Measurements from ENCODE around the gene MYH16.
"Not testable (repeated sequence)": the region's sequence is repeated elsewhere in the genome, so short reads cannot be mapped to it uniquely, and the experiment has no call there.

Gene MYH16

DNA sequence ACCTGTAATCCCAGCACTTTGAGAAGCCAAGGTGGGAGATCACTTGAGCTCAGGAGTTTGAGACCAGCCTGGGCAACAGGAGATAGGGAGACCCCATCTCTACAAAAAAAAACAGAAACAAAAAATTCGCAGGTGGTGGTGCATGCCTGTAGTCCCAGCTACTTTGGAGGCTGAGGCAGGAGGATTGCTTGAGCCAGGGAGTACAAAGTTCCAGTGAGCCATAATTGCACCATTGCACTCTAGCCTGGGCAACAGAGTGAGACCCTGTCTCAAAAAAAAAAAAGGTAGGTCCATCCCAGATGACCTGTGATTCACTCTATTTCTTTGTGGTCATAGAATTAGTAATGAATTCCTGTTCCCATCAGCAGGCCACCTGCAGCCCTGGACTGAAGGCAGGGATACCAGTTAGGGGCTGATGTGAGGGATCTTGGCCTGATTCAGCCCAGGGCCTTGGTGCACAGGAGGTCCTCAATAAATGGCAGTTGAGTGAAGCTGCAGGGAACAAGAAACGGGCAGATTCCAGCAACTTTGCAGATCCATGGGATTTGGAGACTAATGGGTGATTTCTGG is at the start of gene MYH16:
Gene MYH16 (plus strand): TSS at position 364 of the 570 bp plus-strand sequence.
- no peaks in the 10 kb centered on the region for H3K27me3 Mint-ChIP-seq
- H3K4me1 Mint-ChIP-seq (ENCODE audit: low read depth), result peaks cover 21% of the 10 kb centered on the region
- no peaks in the 10 kb centered on the region for H3K9me3 Mint-ChIP-seq
- no peak within 1 kb of the TSS for H3K4me3 Mint-ChIP-seq
- H3K36me3 Mint-ChIP-seq (ENCODE audit: low read depth), result no peaks in the 10 kb centered on the region
- H3K27ac Mint-ChIP-seq, result peak within 1 kb of the TSS; percentile 94

DNA sequence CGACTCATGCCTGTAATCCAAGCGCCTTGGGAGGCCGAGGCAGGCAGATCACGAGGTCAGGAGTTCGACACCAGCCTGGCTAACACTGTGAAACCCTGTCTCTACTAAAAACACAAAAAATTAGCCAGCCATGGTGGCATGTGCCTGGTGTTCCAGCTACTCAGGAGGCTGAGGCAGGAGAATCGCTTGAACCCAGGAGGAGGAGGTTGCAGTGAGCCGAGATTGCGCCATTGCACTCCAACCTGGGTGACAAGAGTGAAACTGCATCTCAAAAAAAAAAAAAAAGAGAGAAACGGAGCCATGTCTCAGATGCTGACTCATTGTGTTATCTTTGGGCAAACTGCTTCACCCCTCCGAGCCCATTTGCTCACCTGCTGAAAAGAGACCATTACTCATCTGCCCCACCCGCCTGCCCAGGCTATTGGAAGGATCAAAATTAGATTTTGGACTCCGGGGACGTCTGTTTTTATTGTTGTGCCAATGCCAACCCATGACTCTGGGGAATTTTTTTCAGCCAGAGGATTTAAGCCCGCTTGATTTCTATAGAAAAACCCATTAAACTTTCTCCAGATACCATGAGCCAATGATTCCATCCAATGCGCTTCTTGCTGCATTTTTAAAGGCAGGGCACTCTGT is 48.3 kb upstream of the MYH16 start:
- not testable (repeated sequence) for H3K9me3 Mint-ChIP-seq; H3K4me3 Mint-ChIP-seq; H3K27me3 Mint-ChIP-seq; H3K36me3 Mint-ChIP-seq (ENCODE audit: low read depth); H3K4me1 Mint-ChIP-seq (ENCODE audit: low read depth); H3K27ac Mint-ChIP-seq

- H3K4me1 Mint-ChIP-seq (ENCODE audit: low read depth), result peaks cover 7% of the 10 kb centered on the region
- H3K27me3 Mint-ChIP-seq, result no peaks in the 10 kb centered on the region
- H3K36me3 Mint-ChIP-seq (ENCODE audit: low read depth), result no peaks in the 10 kb centered on the region
- no peaks in the 10 kb centered on the region for H3K9me3 Mint-ChIP-seq
- H3K27ac Mint-ChIP-seq, result no peak overlapping the region
- H3K4me3 Mint-ChIP-seq, result no peak overlapping the region
Observed at GRCh38 chr7:99224899-99225265, 47.8 kb upstream of the MYH16 start.

DNA sequence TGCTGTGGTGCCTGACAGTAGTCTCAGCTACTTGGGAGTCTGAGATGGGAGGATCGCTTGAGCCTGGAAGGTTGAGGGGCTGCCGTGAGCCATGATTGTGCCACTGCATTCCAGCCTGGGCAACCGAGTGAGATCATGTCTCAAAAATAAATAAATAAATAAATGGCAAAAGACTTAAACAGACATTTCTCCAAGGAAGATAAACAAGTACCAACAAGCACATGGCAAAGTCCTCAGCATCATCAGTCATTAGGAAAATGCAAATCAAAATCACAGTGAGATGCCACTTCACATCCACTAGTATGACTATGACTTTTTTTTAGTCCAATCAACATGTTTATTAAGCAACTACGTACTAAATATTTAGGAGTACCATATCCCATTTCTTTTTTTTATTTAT is 43.4 kb upstream of the MYH16 start:
- Mint-ChIP-seq H3K27ac (no peak overlapping the region), H3K4me3 (no peak overlapping the region), H3K27me3 (no peaks in the 10 kb centered on the region), H3K9me3 (no peaks in the 10 kb centered on the region), H3K36me3 (ENCODE audit: low read depth) (no peaks in the 10 kb centered on the region), H3K4me1 (ENCODE audit: low read depth) (peaks cover 7% of the 10 kb centered on the region)

DNA sequence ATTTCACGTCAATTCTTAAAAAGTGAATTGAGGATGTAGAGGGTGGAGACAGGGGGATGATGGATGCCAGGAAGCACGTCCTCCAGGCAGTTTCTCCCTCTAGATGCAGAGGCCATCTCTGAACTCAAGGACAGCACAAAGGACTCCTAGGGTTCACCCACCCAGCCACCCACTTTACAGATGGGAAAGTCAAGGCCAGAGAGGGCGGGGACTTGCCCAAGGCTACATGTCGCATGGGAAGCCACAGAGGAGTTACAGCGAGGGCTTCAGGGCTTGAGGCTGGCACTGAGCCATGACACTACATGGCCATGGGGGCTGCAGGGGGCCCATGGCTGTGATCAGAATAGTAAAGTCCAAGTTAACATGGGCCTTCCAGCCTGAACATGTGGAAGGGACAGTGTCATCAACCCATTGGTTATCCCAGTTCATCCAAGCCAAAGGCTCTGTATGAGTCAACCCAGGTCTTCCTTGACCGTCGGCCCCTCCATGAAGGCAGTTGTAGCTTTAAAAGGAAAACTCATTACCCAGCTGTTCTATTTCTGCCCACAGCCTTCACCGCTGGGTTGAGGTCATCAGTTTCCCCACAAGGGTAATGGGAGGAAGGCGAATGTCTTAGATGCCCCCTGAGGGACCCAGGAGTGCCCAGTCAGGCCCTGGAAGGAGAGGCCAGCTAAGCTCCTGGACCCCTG is 40.4 kb upstream of the MYH16 start:
- Mint-ChIP-seq H3K27ac (no peak overlapping the region), H3K4me3 (no peak overlapping the region), H3K36me3 (ENCODE audit: low read depth) (no peaks in the 10 kb centered on the region), H3K9me3 (no peaks in the 10 kb centered on the region), H3K4me1 (ENCODE audit: low read depth) (no peaks in the 10 kb centered on the region), H3K27me3 (no peaks in the 10 kb centered on the region)

DNA sequence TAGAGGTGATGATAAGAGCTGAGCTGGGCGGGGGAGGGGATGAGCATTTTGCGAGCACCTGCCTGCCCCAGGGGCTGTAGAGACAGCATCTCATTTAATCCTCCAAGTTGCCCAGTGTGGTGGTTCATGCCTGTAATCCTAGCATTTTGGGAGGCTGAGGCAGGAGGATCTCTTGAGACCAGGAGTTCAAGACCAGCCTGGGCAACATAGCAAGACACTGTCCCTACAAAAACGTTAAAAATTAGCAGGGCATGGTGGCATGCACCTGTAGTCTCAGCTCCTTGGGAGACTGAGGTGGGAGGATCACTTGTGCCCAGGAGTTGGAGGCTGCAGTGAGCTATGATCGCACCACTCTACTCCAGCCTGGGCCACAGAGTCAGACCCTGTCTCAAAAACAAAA is 39.7 kb upstream of the MYH16 start:
- H3K9me3 Mint-ChIP-seq; H3K27me3 Mint-ChIP-seq; H3K4me1 Mint-ChIP-seq (ENCODE audit: low read depth); H3K36me3 Mint-ChIP-seq (ENCODE audit: low read depth); H3K4me3 Mint-ChIP-seq; H3K27ac Mint-ChIP-seq: not testable (repeated sequence)

GRCh38 chr7:99234185-99234584 is 38.5 kb upstream of the MYH16 start:
- Mint-ChIP-seq H3K36me3 (ENCODE audit: low read depth) (no peaks in the 10 kb centered on the region), H3K4me1 (ENCODE audit: low read depth) (no peaks in the 10 kb centered on the region), H3K27me3 (peaks cover 6% of the 10 kb centered on the region), H3K4me3 (no peak overlapping the region), H3K9me3 (no peaks in the 10 kb centered on the region), H3K27ac (no peak overlapping the region)

DNA sequence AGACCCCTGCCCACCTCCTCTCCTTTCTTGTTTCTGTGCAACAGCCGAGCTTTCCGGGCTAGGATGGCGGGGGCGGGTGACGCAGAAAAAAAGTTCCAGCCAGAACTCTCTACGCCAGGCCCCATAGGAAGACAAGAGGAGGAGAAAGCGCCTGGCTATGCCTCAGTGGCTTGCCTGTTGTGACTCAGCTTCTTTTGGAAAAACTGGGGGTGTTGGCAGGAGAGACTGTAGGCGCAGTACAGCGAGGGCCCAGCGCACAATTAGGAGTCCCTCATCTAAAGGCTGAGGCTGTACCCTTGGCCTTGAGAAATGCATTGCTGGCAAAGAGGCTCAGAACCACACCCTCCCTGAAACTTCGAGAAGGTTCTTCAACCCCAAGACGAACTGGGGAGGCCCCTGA is 36.7 kb upstream of the MYH16 start:
- Mint-ChIP-seq H3K4me1 (ENCODE audit: low read depth) (no peaks in the 10 kb centered on the region), H3K36me3 (ENCODE audit: low read depth) (no peaks in the 10 kb centered on the region), H3K4me3 (no peak overlapping the region), H3K27me3 (peaks cover 6% of the 10 kb centered on the region), H3K9me3 (no peaks in the 10 kb centered on the region), H3K27ac (no peak overlapping the region)

- H3K4me3 Mint-ChIP-seq; H3K27me3 Mint-ChIP-seq; H3K9me3 Mint-ChIP-seq; H3K4me1 Mint-ChIP-seq (ENCODE audit: low read depth); H3K36me3 Mint-ChIP-seq (ENCODE audit: low read depth); H3K27ac Mint-ChIP-seq: not testable (repeated sequence)
Observed at GRCh38 chr7:99237876-99238275, 34.8 kb upstream of the MYH16 start.

GRCh38 chr7:99238558-99239341 is 33.9 kb upstream of the MYH16 start:
- Mint-ChIP-seq H3K4me1 (ENCODE audit: low read depth) (no peaks in the 10 kb centered on the region), H3K27me3 (peaks cover 6% of the 10 kb centered on the region)

DNA sequence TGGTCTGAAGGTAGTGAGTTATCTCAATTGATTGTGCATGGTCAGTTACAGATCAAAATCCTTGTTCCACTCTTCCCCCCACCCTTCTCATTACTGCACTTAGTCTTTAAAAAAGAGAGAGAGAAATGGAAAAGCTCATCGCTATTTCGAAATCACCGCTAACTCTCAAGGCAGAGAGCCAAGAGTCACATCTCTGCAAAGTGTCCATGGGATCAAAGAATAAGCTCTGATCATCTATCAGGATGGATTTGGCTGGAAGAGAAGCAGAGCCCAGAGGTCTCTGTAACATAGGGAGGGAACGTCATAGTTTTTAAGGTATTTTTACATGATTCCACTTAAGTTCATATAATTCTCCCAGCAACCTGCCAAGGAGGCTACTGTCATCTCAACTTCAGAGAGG is 30.0 kb upstream of the MYH16 start:
- Mint-ChIP-seq H3K4me3 (no peak overlapping the region), H3K36me3 (ENCODE audit: low read depth) (no peaks in the 10 kb centered on the region), H3K27me3 (peaks cover 8% of the 10 kb centered on the region), H3K27ac (no peak overlapping the region), H3K4me1 (ENCODE audit: low read depth) (no peaks in the 10 kb centered on the region), H3K9me3 (no peaks in the 10 kb centered on the region)

More at GRCh38 chr7:99238558-99239341, 33.9 kb upstream of the MYH16 start:
- H3K4me3 Mint-ChIP-seq, result no peak overlapping the region
- H3K9me3 Mint-ChIP-seq, result no peaks in the 10 kb centered on the region
- H3K27ac Mint-ChIP-seq, result no peak overlapping the region
- no peaks in the 10 kb centered on the region for H3K36me3 Mint-ChIP-seq (ENCODE audit: low read depth)

DNA sequence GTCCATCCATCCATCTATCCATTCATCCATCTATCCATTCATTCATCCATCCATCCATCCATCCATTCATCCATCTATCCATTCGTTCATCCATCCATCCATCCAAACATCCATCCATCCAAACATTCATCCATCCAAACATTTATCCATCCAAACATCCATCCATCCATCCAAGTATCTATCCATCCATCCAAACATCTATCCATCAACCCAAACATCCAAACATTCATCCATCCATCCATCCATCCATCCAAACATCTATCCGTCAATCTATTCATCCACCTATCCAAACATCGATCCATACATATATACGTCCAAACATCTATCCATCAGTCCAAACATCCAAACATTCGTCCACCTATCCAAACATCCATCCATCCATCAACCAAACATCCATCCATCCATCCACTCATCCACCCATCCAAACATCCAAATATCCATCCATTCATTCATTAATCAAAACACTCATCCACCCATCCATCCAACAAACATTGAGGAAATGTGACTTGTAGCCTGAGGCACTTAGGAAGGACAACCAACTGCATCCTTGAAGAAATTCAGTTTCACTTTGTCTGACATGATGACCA is 28.8 kb upstream of the MYH16 start:
- no peak overlapping the region for H3K27ac Mint-ChIP-seq
- no peaks in the 10 kb centered on the region for H3K4me1 Mint-ChIP-seq (ENCODE audit: low read depth)
- peaks cover 7% of the 10 kb centered on the region for H3K27me3 Mint-ChIP-seq
- no peaks in the 10 kb centered on the region for H3K9me3 Mint-ChIP-seq
- H3K36me3 Mint-ChIP-seq (ENCODE audit: low read depth), result no peaks in the 10 kb centered on the region
- no peak overlapping the region for H3K4me3 Mint-ChIP-seq

- no peak overlapping the region for H3K27ac Mint-ChIP-seq
- no peak overlapping the region for H3K4me3 Mint-ChIP-seq
- no peaks in the 10 kb centered on the region for H3K36me3 Mint-ChIP-seq (ENCODE audit: low read depth)
- peaks cover 5% of the 10 kb centered on the region for H3K27me3 Mint-ChIP-seq
- H3K4me1 Mint-ChIP-seq (ENCODE audit: low read depth), result no peaks in the 10 kb centered on the region
- H3K9me3 Mint-ChIP-seq, result no peaks in the 10 kb centered on the region
Observed at GRCh38 chr7:99244939-99245338, 27.7 kb upstream of the MYH16 start.

DNA sequence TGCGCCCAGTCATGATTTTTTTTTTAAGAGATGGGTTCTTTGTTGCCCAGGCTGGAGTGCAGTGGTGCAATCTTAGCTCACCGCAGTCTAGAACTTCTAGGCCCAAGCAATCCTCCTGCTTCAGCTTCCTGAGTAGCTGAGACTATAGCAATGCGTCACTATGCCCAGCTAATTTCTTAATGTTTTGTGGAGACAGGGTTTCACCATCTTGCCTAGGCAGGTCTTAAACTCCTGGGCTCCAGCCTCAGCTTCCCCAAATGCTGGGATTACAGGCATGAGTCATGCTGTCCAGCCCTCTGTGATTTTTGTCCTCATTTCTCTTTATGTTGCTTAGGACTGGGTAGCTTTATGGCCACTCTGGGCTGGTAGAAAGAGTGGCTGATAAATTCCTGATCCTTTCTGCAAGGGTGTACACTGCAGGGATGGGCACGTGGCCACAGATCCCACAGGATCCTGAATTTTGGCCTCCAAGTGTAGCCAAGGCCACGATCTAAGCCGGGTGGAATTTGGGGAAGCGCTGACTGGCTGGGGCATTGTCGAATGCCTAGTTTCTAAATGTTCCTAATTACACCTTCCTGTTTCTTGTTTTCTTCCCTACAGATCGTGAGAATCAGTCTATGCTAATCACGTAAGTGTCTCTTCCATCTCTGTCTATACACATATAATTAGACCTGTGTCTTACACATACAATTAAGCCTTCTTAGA is 24.1 kb upstream of the MYH16 start:
- H3K9me3 Mint-ChIP-seq, result no peaks in the 10 kb centered on the region
- H3K27ac Mint-ChIP-seq, result no peak overlapping the region
- no peak overlapping the region for H3K4me3 Mint-ChIP-seq
- no peaks in the 10 kb centered on the region for H3K36me3 Mint-ChIP-seq (ENCODE audit: low read depth)
- peaks cover 5% of the 10 kb centered on the region for H3K27me3 Mint-ChIP-seq
- H3K4me1 Mint-ChIP-seq (ENCODE audit: low read depth), result no peaks in the 10 kb centered on the region
